IgD-negative memory B cell (primary cell): ENCODE measurements around the gene SYTL3. TPM values are rescaled to one million over a fixed set of nuclear protein-coding genes. Genes with fewer than 3 reads are reported as not detected.

Experiments
- H3K27ac Mint-ChIP-seq, 3 donors: one replicate each; pipeline ENCODE4 v1.8.0; 2020 to 2022; ENCODE audit warnings: mild to moderate bottlenecking in 3 of 3, mixed read lengths in 3 of 3, moderate library complexity in 1 of 3
- H3K27me3 Mint-ChIP-seq: one replicate; pipeline ENCODE4 v1.8.0; 2021; ENCODE audit warnings: mixed read lengths
- H3K36me3 Mint-ChIP-seq: one replicate; pipeline ENCODE4 v1.8.0; 2020; ENCODE audit warnings: mild to moderate bottlenecking, mixed read lengths
- H3K4me1 Mint-ChIP-seq, 3 donors: one replicate each; pipeline ENCODE4 v1.8.0; 2020 to 2022; ENCODE audit warnings: mixed read lengths in 3 of 3, mild to moderate bottlenecking in 1 of 3
- H3K4me3 Mint-ChIP-seq, 4 donors: one replicate each; pipeline ENCODE4 v1.8.0; 2020 to 2022; ENCODE audit warnings: mild to moderate bottlenecking in 4 of 4, mixed read lengths in 4 of 4, moderate library complexity in 3 of 4
- H3K9me3 Mint-ChIP-seq, 3 donors: one replicate each; pipeline ENCODE4 v1.8.0; 2020 to 2021; ENCODE audit warnings: mixed read lengths in 3 of 3, mild to moderate bottlenecking in 1 of 3
- polyA plus RNA-seq: library from polyadenylated mRNA; unstranded; fragments of 300-500 nt; fragmentation: Illumina TruSeq; gene quantifications from one replicate; pipeline ENCODE4 v1.2.3, GENCODE V29; 2021

Gene SYTL3
- polyA plus RNA-seq, 1 donor from 2014 or later: 1.8 TPM

- H3K27me3 Mint-ChIP-seq: peaks cover 3% of the 10 kb centered on the region
- peak overlapping the region in 3 of 4 donors; percentile 83 to 95 (median 85) for H3K4me3 Mint-ChIP-seq
- no peaks in the 10 kb centered on the region for H3K9me3 Mint-ChIP-seq
- H3K36me3 Mint-ChIP-seq: peaks cover 2% of the 10 kb centered on the region
- peaks cover 56 to 63% (median 63%) of the 10 kb centered on the region in 3 donors for H3K4me1 Mint-ChIP-seq
- H3K27ac Mint-ChIP-seq: peak overlapping the region; percentile 97 to 98 (median 97)
Observed at GRCh38 chr6:158718461-158719046, 68.7 kb downstream of the SYTL3 start.

- Mint-ChIP-seq H3K36me3 (peaks cover 4% of the 10 kb centered on the region), H3K27me3 (no peaks in the 10 kb centered on the region), H3K4me3 (no peak overlapping the region), H3K9me3 (no peaks in the 10 kb centered on the region), H3K4me1 (peaks cover 33 to 46% (median 41%) of the 10 kb centered on the region in 3 donors), H3K27ac (peak overlapping the region in 1 of 3 donors; percentile 64)
Observed at GRCh38 chr6:158722176-158722729, 72.4 kb downstream of the SYTL3 start.

- no peak overlapping the region for H3K4me3 Mint-ChIP-seq
- H3K4me1 Mint-ChIP-seq: peaks cover 3 to 15% (median 12%) of the 10 kb centered on the region in 3 donors
- no peaks in the 10 kb centered on the region for H3K9me3 Mint-ChIP-seq
- H3K27ac Mint-ChIP-seq: peak overlapping the region in 1 of 3 donors; percentile 43
- peaks cover 4% of the 10 kb centered on the region for H3K36me3 Mint-ChIP-seq
- H3K27me3 Mint-ChIP-seq: no peaks in the 10 kb centered on the region
Observed at GRCh38 chr6:158725704-158726103, 75.8 kb downstream of the SYTL3 start.

- no peaks in the 10 kb centered on the region for H3K36me3 Mint-ChIP-seq
- no peak overlapping the region for H3K27ac Mint-ChIP-seq
- H3K4me1 Mint-ChIP-seq: peaks cover 0 to 4% (median 0%) of the 10 kb centered on the region in 3 donors
- peaks cover 0 to 3% (median 0%) of the 10 kb centered on the region in 3 donors for H3K9me3 Mint-ChIP-seq
- H3K4me3 Mint-ChIP-seq: no peak overlapping the region
- no peaks in the 10 kb centered on the region for H3K27me3 Mint-ChIP-seq
Observed at GRCh38 chr6:158729906-158730540, 80.2 kb downstream of the SYTL3 start.

GRCh38 chr6:158730541-158730907 is 80.7 kb downstream of the SYTL3 start:
- no peaks in the 10 kb centered on the region for H3K36me3 Mint-ChIP-seq
- H3K4me3 Mint-ChIP-seq: no peak overlapping the region
- peaks cover 0 to 3% (median 0%) of the 10 kb centered on the region in 3 donors for H3K9me3 Mint-ChIP-seq
- H3K27me3 Mint-ChIP-seq: no peaks in the 10 kb centered on the region
- peaks cover 0 to 4% (median 0%) of the 10 kb centered on the region in 3 donors for H3K4me1 Mint-ChIP-seq
- no peak overlapping the region for H3K27ac Mint-ChIP-seq

- Mint-ChIP-seq H3K36me3 (no peaks in the 10 kb centered on the region), H3K9me3 (peaks cover 0 to 11% (median 3%) of the 10 kb centered on the region in 3 donors), H3K27me3 (no peaks in the 10 kb centered on the region), H3K27ac (no peak overlapping the region), H3K4me3 (no peak overlapping the region), H3K4me1 (no peaks in the 10 kb centered on the region)
Observed at GRCh38 chr6:158735009-158735408, 85.2 kb downstream of the SYTL3 start.

- H3K9me3 Mint-ChIP-seq: peaks cover 0 to 11% (median 0%) of the 10 kb centered on the region in 3 donors
- no peaks in the 10 kb centered on the region for H3K27me3 Mint-ChIP-seq
- peaks cover 0 to 2% (median 0%) of the 10 kb centered on the region in 3 donors for H3K4me1 Mint-ChIP-seq
- peaks cover 3% of the 10 kb centered on the region for H3K36me3 Mint-ChIP-seq
- H3K4me3 Mint-ChIP-seq: no peak overlapping the region
- H3K27ac Mint-ChIP-seq: no peak overlapping the region
Observed at GRCh38 chr6:158737082-158737709, 87.3 kb downstream of the SYTL3 start.

GRCh38 chr6:158737710-158738615 is 88.1 kb downstream of the SYTL3 start:
- Mint-ChIP-seq H3K36me3 (peaks cover 3% of the 10 kb centered on the region), H3K9me3 (peaks cover 0 to 11% (median 0%) of the 10 kb centered on the region in 3 donors), H3K27ac (no peak overlapping the region), H3K4me1 (peaks cover 0 to 2% (median 0%) of the 10 kb centered on the region in 3 donors), H3K4me3 (no peak overlapping the region), H3K27me3 (no peaks in the 10 kb centered on the region)

- Mint-ChIP-seq H3K4me3 (peak overlapping the region in 1 of 4 donors; percentile 30), H3K27ac (no peak overlapping the region), H3K36me3 (peaks cover 5% of the 10 kb centered on the region), H3K9me3 (peaks cover 0 to 11% (median 0%) of the 10 kb centered on the region in 3 donors), H3K4me1 (peaks cover 0 to 2% (median 0%) of the 10 kb centered on the region in 3 donors), H3K27me3 (no peaks in the 10 kb centered on the region)
Observed at GRCh38 chr6:158739673-158740072, 89.8 kb downstream of the SYTL3 start.

GRCh38 chr6:158743033-158743651 is 93.3 kb downstream of the SYTL3 start:
- Mint-ChIP-seq H3K27me3 (no peaks in the 10 kb centered on the region), H3K36me3 (peaks cover 5% of the 10 kb centered on the region), H3K27ac (no peak overlapping the region), H3K9me3 (peaks cover 0 to 11% (median 0%) of the 10 kb centered on the region in 3 donors), H3K4me3 (no peak overlapping the region), H3K4me1 (peaks cover 0 to 2% (median 0%) of the 10 kb centered on the region in 3 donors)

- no peaks in the 10 kb centered on the region for H3K27me3 Mint-ChIP-seq
- H3K4me3 Mint-ChIP-seq: no peak overlapping the region
- H3K9me3 Mint-ChIP-seq: no peaks in the 10 kb centered on the region
- H3K27ac Mint-ChIP-seq: peak overlapping the region in 1 of 3 donors; percentile 81
- peaks cover 0 to 2% (median 0%) of the 10 kb centered on the region in 3 donors for H3K4me1 Mint-ChIP-seq
- H3K36me3 Mint-ChIP-seq: peaks cover 5% of the 10 kb centered on the region
Observed at GRCh38 chr6:158744986-158745430, 95.2 kb downstream of the SYTL3 start.

- no peaks in the 10 kb centered on the region for H3K9me3 Mint-ChIP-seq
- no peak overlapping the region for H3K4me3 Mint-ChIP-seq
- no peaks in the 10 kb centered on the region for H3K27me3 Mint-ChIP-seq
- peaks cover 4 to 5% (median 5%) of the 10 kb centered on the region in 3 donors for H3K4me1 Mint-ChIP-seq
- no peak overlapping the region for H3K27ac Mint-ChIP-seq
- H3K36me3 Mint-ChIP-seq: no peaks in the 10 kb centered on the region
Observed at GRCh38 chr6:158751224-158751623, 101.4 kb downstream of the SYTL3 start.

GRCh38 chr6:158751921-158752320 is 102.1 kb downstream of the SYTL3 start:
- peaks cover 4 to 5% (median 5%) of the 10 kb centered on the region in 3 donors for H3K4me1 Mint-ChIP-seq
- no peaks in the 10 kb centered on the region for H3K27me3 Mint-ChIP-seq
- H3K9me3 Mint-ChIP-seq: no peaks in the 10 kb centered on the region
- no peak overlapping the region for H3K4me3 Mint-ChIP-seq
- no peak overlapping the region for H3K27ac Mint-ChIP-seq
- H3K36me3 Mint-ChIP-seq: no peaks in the 10 kb centered on the region

GRCh38 chr6:158752613-158753012 is 102.8 kb downstream of the SYTL3 start:
- Mint-ChIP-seq H3K9me3 (no peaks in the 10 kb centered on the region), H3K36me3 (no peaks in the 10 kb centered on the region), H3K27ac (no peak overlapping the region), H3K27me3 (no peaks in the 10 kb centered on the region), H3K4me3 (peak overlapping the region in 1 of 4 donors; percentile 37), H3K4me1 (peaks cover 4 to 7% (median 5%) of the 10 kb centered on the region in 3 donors)
